Measurements from ENCODE around the gene SEMA4D.

SEMA4D gene

GRCh38 chr9:89500008-89500407, 2.1 kb upstream of the SEMA4D start:
- POLR2A ChIA-PET (ENCODE audit: low non-redundant PET) = no interaction called here
- no peak for DNase-seq (ENCODE audit: low spot score)
- CTCF ChIA-PET = no interaction called here
- no peak overlapping the region for H3K27ac ChIP-seq
- TF ChIP-seq, protein P1, sequence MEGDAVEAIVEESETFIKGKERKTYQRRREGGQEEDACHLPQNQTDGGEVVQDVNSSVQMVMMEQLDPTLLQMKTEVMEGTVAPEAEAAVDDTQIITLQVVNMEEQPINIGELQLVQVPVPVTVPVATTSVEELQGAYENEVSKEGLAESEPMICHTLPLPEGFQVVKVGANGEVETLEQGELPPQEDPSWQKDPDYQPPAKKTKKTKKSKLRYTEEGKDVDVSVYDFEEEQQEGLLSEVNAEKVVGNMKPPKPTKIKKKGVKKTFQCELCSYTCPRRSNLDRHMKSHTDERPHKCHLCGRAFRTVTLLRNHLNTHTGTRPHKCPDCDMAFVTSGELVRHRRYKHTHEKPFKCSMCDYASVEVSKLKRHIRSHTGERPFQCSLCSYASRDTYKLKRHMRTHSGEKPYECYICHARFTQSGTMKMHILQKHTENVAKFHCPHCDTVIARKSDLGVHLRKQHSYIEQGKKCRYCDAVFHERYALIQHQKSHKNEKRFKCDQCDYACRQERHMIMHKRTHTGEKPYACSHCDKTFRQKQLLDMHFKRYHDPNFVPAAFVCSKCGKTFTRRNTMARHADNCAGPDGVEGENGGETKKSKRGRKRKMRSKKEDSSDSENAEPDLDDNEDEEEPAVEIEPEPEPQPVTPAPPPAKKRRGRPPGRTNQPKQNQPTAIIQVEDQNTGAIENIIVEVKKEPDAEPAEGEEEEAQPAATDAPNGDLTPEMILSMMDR (conservative IDR thresholded peaks at IDR 0.05; ENCODE audit: low read depth) = no peak

- DNase-seq (ENCODE audit: low spot score) = no peak
- ChIA-PET POLR2A (ENCODE audit: low non-redundant PET) (interaction anchor here (0.8 kb wide), 1 partner anchor 10 kb away, joined by 4 read pairs; no protein-coding TSS in a partner anchor), CTCF (interaction anchor here (0.6 to 1.6 kb wide), 3 partner anchors 10 to 105 kb away, joined by 3 to 5 read pairs (median 4); no protein-coding TSS in a partner anchor)
- H3K27ac ChIP-seq = no peak overlapping the region
- TF ChIP-seq, protein P1 (conservative IDR thresholded peaks at IDR 0.05; ENCODE audit: low read depth) = no peak
Measured at GRCh38 chr9:89498852-89499480, 1.1 kb upstream of the SEMA4D start.

- H3K27ac ChIP-seq = no peak overlapping the region
- DNase-seq (ENCODE audit: low spot score) = peak; percentile 11
- TF ChIP-seq, protein P1 (conservative IDR thresholded peaks at IDR 0.05; ENCODE audit: low read depth) = no peak
- ChIA-PET POLR2A (ENCODE audit: low non-redundant PET) (no interaction called here), CTCF (interaction anchor here (0.6 to 1.2 kb wide), 2 partner anchors 11 to 52 kb away, joined by 3 to 6 read pairs; no protein-coding TSS in a partner anchor)
Measured at GRCh38 chr9:89497257-89497963, 503 bp downstream of the SEMA4D start.

- TF ChIP-seq, protein P1 (conservative IDR thresholded peaks at IDR 0.05; ENCODE audit: low read depth) = no peak
- H3K27ac ChIP-seq = no peak overlapping the region
- DNase-seq (ENCODE audit: low spot score) = no peak
- POLR2A ChIA-PET (ENCODE audit: low non-redundant PET) = no interaction called here
- CTCF ChIA-PET = interaction anchor here (0.6 to 1.2 kb wide), 2 partner anchors 10 to 52 kb away, joined by 3 to 6 read pairs; no protein-coding TSS in a partner anchor
Measured at GRCh38 chr9:89496645-89497256, 1.2 kb downstream of the SEMA4D start.

DNA sequence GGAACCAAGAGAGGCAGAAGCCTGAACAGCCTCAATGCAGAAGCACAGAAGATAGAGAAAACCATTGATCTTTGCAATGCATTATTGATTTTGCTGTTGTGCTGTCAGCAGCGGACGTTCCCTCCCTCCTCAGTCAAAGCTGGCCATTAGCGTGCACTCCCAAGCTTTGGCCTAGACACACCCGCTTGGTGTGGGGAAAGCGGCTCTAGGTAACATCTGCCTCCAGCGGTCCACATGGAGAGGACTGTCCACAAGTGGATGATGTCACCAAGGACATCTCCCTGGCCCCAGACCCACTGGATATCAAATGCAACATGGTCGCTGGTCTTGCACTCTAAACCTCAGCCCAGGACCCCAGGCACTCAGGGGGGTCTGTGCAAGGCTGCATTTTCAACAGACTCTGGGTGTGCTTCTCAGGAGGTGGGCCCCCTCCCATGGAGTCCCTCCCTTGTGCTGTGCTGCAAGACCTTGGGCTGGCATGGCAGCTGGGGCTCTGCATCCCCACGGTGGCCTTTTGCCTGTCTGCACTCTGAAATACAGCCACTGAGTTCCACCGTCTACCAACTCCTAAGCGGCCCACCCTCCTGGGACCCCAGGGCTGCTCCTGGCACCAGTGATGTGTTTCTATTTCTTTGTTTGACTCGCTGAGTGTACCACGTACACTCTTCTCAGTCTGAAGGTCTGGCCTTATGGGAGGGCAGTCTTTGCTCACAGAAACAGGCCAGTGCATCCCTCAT, 1.9 kb downstream of the SEMA4D start:
- DNase-seq (ENCODE audit: low spot score) = no peak
- ChIA-PET CTCF (interaction anchor here (1.2 kb wide), 1 partner anchor 53 kb away, joined by 3 read pairs; no protein-coding TSS in a partner anchor), POLR2A (ENCODE audit: low non-redundant PET) (no interaction called here)
- TF ChIP-seq, protein P1 (conservative IDR thresholded peaks at IDR 0.05; ENCODE audit: low read depth) = no peak
- no peak overlapping the region for H3K27ac ChIP-seq

DNA sequence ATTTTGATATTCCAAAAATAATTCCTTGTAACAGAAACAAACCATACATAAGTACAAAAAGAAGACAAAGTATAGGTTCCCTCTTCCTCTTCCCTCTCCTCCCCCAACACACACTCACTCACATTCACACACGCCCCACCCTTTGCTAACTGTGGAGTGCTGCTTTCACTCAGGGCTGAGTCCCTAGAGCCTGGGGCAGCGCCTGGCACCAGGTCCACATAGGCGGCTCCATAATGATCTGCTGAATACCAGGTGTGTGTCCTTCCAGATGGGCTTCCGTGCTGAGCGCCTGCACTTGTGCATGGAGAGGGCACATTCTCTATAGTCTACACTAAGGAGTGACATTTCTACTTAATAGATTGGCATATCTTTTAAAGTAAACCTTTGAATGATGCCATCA, 3.7 kb downstream of the SEMA4D start:
- CTCF ChIA-PET = no interaction called here
- H3K27ac ChIP-seq = no peak overlapping the region
- no peak for DNase-seq (ENCODE audit: low spot score)
- TF ChIP-seq, protein P1 (conservative IDR thresholded peaks at IDR 0.05; ENCODE audit: low read depth) = no peak
- POLR2A ChIA-PET (ENCODE audit: low non-redundant PET) = no interaction called here
